ENCODE measurements around the gene MSH6.

DNA sequence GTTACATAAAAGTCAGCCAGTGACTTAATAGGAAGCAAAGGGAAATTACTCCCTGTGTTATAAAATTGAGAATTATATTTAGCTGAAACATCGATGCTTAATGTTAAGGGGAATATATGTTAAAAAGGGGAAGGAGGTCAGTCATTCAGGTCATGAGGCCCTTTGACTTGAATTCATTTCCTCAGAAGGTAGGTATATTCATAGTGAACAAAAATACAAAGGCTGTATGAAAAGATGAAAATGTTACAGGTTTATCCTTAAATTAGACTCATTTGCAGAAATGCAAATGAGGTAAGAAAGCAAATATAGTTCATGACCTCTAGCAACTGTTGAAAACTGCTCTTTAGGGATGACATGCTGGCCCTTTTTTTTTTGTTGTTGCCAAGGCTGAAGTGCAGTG is 20.8 kb downstream of the MSH6 start:
- TF ChIP-seq, protein P1, sequence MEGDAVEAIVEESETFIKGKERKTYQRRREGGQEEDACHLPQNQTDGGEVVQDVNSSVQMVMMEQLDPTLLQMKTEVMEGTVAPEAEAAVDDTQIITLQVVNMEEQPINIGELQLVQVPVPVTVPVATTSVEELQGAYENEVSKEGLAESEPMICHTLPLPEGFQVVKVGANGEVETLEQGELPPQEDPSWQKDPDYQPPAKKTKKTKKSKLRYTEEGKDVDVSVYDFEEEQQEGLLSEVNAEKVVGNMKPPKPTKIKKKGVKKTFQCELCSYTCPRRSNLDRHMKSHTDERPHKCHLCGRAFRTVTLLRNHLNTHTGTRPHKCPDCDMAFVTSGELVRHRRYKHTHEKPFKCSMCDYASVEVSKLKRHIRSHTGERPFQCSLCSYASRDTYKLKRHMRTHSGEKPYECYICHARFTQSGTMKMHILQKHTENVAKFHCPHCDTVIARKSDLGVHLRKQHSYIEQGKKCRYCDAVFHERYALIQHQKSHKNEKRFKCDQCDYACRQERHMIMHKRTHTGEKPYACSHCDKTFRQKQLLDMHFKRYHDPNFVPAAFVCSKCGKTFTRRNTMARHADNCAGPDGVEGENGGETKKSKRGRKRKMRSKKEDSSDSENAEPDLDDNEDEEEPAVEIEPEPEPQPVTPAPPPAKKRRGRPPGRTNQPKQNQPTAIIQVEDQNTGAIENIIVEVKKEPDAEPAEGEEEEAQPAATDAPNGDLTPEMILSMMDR (IDR thresholded peaks at IDR 0.05), result no peak
- no peak for TF ChIP-seq POLR2A (IDR thresholded peaks at IDR 0.05)
